H1 (cell line): ENCODE measurements around the gene RAB5B.

ENCODE experiments used
- CEBPB ChIP-seq: IDR thresholded peaks from 2 replicates; pipeline ENCODE4 v1.6.1; 2012; ENCODE audit warnings: low read depth, low read length
- EGR1 ChIP-seq: IDR thresholded peaks from 2 replicates; pipeline ENCODE4 v1.6.1; 2011; ENCODE audit warnings: low read depth, low read length, borderline replicate concordance
- EP300 ChIP-seq, 2 experiments: IDR thresholded peaks; 1 replicate in 1 of 2; 2 replicates in 1 of 2; pipeline ENCODE4 v1.6.1; 2011 to 2012; ENCODE audit warnings: low read depth in 2 of 2, low read length in 2 of 2, mild to moderate bottlenecking in 2 of 2, borderline replicate concordance in 1 of 2, inconsistent platforms in 1 of 2, moderate library complexity in 1 of 2
- GTF2F1 ChIP-seq: IDR thresholded peaks from 2 replicates; pipeline ENCODE4 v1.6.1; 2012; ENCODE audit warnings: low read depth, low read length, improper control_type of control experiment, borderline replicate concordance
- HDAC2 ChIP-seq, 2 experiments: fragments of 300-600 bp in 1 of 2; sonication (generic) in 1 of 2; IDR thresholded peaks; 2 replicates each; pipeline ENCODE4 v1.6.1; 2011 to 2012; ENCODE audit warnings: low read depth in 2 of 2, low read length in 2 of 2, mild to moderate bottlenecking in 2 of 2, moderate library complexity in 2 of 2, borderline replicate concordance in 1 of 2, inconsistent platforms in 1 of 2
- JUND ChIP-seq: IDR thresholded peaks from 2 replicates; pipeline ENCODE4 v1.6.1; 2011; ENCODE audit warnings: mild to moderate bottlenecking, improper control_type of control experiment, low read length
- KDM1A ChIP-seq: fragments of 200-600, 300-600 bp; sonication (generic); IDR thresholded peaks from 2 replicates; pipeline ENCODE4 v1.7.1; 2016; ENCODE audit warnings: mild to moderate bottlenecking, low read length, borderline replicate concordance
- POLR2A ChIP-seq, 2 experiments: IDR thresholded peaks; 1 replicate in 1 of 2; 2 replicates in 1 of 2; pipeline ENCODE4 v1.6.1; 2011; ENCODE audit warnings: low read depth in 2 of 2, low read length in 2 of 2, mild to moderate bottlenecking in 2 of 2; ENCODE audit errors: control extremely low read depth in 1 of 2
- POLR2AphosphoS5 ChIP-seq: IDR thresholded peaks from 2 replicates; pipeline ENCODE4 v1.6.1; 2011; ENCODE audit warnings: low read depth, low read length
- SIRT6 ChIP-seq: IDR thresholded peaks from one replicate; pipeline ENCODE4 v1.7.1; 2012; ENCODE audit warnings: low read length, inconsistent platforms
- SP2 ChIP-seq: IDR thresholded peaks from 2 replicates; pipeline ENCODE4 v1.6.1; 2012; ENCODE audit warnings: mild to moderate bottlenecking, low read length, inconsistent platforms
- TAF1 ChIP-seq: IDR thresholded peaks from 2 replicates; pipeline ENCODE4 v1.6.1; 2011; ENCODE audit warnings: mild to moderate bottlenecking, low read depth, low read length
- TF ChIP-seq, protein P1 (sequence below), 3 experiments: IDR thresholded peaks; 1 replicate in 2 of 3; 2 replicates in 1 of 3; pipeline versions ENCODE4 v1.5.1 to v1.6.1; 2011; ENCODE audit warnings: low read length in 3 of 3, mild to moderate bottlenecking in 3 of 3, inconsistent platforms in 2 of 3, low read depth in 1 of 3, moderate library complexity in 1 of 3; ENCODE audit not compliant: insufficient read depth in 1 of 3; ENCODE audit errors: control extremely low read depth in 1 of 3
- TF ChIP-seq, protein P2 (sequence below): fragments of 300-600 bp; sonication (generic); IDR thresholded peaks from 2 replicates; pipeline ENCODE4 v1.7.1; 2012; ENCODE audit warnings: low read length, moderate library complexity, mild to moderate bottlenecking, inconsistent platforms; ENCODE audit not compliant: insufficient replicate concordance

DNA sequence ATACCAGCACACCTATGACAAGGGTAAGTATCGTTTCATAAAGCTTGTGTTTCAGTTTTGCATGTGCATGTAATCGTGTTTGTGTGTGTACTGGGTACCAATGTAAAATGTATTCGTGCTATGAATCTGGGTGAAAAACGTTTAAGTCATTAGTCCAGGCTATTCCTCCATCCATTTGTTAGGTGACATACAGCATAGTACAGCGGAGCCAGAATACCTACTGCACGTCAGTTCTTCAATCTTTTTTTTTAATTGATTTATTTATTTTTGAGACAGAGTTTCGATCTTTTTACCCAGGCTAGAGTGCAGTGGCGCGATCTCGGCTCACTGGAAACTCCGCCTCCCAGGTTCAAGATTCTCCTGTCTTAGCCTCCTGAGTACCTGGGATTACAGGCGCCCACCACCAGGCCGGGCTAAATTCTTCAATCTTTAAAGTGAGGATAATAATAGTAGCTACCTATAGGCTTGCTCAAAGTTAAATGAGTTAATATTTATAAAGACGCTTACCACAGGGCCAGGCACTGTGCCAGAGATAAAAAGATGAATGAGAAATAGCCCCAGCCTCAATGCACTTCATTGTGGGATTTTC is 67.2 kb downstream of the RAB5B start:
- TF ChIP-seq, protein P1, sequence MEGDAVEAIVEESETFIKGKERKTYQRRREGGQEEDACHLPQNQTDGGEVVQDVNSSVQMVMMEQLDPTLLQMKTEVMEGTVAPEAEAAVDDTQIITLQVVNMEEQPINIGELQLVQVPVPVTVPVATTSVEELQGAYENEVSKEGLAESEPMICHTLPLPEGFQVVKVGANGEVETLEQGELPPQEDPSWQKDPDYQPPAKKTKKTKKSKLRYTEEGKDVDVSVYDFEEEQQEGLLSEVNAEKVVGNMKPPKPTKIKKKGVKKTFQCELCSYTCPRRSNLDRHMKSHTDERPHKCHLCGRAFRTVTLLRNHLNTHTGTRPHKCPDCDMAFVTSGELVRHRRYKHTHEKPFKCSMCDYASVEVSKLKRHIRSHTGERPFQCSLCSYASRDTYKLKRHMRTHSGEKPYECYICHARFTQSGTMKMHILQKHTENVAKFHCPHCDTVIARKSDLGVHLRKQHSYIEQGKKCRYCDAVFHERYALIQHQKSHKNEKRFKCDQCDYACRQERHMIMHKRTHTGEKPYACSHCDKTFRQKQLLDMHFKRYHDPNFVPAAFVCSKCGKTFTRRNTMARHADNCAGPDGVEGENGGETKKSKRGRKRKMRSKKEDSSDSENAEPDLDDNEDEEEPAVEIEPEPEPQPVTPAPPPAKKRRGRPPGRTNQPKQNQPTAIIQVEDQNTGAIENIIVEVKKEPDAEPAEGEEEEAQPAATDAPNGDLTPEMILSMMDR (IDR thresholded peaks at IDR 0.05; ENCODE audit: control extremely low read depth in 1 of 3, insufficient read depth in 1 of 3, low read depth in 1 of 3, low read length in 3 of 3): no peak
- TF ChIP-seq JUND (no peak), TAF1 (no peak), GTF2F1 (no peak), EP300 (IDR thresholded peaks at IDR 0.05; ENCODE audit: borderline replicate concordance in 1 of 2, low read depth in 2 of 2, low read length in 2 of 2) (no peak), POLR2AphosphoS5 (no peak), KDM1A (no peak), CEBPB (no peak), EGR1 (no peak), POLR2A (IDR thresholded peaks at IDR 0.05; ENCODE audit: control extremely low read depth in 1 of 2, low read depth in 2 of 2, low read length in 2 of 2) (no peak), SIRT6 (no peak), SP2 (no peak), HDAC2 (IDR thresholded peaks at IDR 0.05; ENCODE audit: borderline replicate concordance in 1 of 2, low read depth in 2 of 2, low read length in 2 of 2) (no peak)
- TF ChIP-seq, protein P2, sequence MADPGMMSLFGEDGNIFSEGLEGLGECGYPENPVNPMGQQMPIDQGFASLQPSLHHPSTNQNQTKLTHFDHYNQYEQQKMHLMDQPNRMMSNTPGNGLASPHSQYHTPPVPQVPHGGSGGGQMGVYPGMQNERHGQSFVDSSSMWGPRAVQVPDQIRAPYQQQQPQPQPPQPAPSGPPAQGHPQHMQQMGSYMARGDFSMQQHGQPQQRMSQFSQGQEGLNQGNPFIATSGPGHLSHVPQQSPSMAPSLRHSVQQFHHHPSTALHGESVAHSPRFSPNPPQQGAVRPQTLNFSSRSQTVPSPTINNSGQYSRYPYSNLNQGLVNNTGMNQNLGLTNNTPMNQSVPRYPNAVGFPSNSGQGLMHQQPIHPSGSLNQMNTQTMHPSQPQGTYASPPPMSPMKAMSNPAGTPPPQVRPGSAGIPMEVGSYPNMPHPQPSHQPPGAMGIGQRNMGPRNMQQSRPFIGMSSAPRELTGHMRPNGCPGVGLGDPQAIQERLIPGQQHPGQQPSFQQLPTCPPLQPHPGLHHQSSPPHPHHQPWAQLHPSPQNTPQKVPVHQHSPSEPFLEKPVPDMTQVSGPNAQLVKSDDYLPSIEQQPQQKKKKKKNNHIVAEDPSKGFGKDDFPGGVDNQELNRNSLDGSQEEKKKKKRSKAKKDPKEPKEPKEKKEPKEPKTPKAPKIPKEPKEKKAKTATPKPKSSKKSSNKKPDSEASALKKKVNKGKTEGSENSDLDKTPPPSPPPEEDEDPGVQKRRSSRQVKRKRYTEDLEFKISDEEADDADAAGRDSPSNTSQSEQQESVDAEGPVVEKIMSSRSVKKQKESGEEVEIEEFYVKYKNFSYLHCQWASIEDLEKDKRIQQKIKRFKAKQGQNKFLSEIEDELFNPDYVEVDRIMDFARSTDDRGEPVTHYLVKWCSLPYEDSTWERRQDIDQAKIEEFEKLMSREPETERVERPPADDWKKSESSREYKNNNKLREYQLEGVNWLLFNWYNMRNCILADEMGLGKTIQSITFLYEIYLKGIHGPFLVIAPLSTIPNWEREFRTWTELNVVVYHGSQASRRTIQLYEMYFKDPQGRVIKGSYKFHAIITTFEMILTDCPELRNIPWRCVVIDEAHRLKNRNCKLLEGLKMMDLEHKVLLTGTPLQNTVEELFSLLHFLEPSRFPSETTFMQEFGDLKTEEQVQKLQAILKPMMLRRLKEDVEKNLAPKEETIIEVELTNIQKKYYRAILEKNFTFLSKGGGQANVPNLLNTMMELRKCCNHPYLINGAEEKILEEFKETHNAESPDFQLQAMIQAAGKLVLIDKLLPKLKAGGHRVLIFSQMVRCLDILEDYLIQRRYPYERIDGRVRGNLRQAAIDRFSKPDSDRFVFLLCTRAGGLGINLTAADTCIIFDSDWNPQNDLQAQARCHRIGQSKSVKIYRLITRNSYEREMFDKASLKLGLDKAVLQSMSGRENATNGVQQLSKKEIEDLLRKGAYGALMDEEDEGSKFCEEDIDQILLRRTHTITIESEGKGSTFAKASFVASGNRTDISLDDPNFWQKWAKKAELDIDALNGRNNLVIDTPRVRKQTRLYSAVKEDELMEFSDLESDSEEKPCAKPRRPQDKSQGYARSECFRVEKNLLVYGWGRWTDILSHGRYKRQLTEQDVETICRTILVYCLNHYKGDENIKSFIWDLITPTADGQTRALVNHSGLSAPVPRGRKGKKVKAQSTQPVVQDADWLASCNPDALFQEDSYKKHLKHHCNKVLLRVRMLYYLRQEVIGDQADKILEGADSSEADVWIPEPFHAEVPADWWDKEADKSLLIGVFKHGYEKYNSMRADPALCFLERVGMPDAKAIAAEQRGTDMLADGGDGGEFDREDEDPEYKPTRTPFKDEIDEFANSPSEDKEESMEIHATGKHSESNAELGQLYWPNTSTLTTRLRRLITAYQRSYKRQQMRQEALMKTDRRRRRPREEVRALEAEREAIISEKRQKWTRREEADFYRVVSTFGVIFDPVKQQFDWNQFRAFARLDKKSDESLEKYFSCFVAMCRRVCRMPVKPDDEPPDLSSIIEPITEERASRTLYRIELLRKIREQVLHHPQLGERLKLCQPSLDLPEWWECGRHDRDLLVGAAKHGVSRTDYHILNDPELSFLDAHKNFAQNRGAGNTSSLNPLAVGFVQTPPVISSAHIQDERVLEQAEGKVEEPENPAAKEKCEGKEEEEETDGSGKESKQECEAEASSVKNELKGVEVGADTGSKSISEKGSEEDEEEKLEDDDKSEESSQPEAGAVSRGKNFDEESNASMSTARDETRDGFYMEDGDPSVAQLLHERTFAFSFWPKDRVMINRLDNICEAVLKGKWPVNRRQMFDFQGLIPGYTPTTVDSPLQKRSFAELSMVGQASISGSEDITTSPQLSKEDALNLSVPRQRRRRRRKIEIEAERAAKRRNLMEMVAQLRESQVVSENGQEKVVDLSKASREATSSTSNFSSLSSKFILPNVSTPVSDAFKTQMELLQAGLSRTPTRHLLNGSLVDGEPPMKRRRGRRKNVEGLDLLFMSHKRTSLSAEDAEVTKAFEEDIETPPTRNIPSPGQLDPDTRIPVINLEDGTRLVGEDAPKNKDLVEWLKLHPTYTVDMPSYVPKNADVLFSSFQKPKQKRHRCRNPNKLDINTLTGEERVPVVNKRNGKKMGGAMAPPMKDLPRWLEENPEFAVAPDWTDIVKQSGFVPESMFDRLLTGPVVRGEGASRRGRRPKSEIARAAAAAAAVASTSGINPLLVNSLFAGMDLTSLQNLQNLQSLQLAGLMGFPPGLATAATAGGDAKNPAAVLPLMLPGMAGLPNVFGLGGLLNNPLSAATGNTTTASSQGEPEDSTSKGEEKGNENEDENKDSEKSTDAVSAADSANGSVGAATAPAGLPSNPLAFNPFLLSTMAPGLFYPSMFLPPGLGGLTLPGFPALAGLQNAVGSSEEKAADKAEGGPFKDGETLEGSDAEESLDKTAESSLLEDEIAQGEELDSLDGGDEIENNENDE: no peak
